NCI-H2081 (cell line): ENCODE results near the gene TREX2.

Source experiments
- DNase-seq, 2 experiments: peaks; one replicate each; lab custom pipeline; 2025; lab: John Stamatoyannopoulos, UW

TREX2 gene

GRCh38 chrX:153475751-153476281 lies 30.0 kb upstream of the TREX2 start:
- DNase-seq: no peak

- no peak for DNase-seq
Observed at GRCh38 chrX:153475271-153475670, 29.4 kb upstream of the TREX2 start.

DNA sequence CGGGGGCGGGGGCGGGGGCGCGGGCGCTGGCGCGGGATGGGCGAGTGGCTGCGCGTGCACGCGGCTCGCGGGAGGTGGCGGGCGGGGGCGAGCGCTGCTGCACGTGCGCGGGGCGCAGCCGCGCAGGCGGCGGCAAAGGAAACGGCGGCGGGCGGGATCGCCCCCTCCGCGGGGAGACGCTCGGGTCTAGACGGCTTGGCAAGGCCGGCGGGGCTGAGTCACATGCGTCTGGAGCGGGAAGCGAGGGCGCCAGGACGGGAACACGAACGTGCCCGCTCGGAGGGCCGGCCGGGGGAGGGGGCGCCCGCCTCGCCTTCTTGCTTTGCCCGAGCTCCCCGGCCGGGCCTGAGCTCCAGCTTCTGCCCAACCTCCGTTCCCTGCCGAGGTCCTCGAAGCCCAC lies 28.9 kb upstream of the TREX2 start:
- no peak for DNase-seq

DNA sequence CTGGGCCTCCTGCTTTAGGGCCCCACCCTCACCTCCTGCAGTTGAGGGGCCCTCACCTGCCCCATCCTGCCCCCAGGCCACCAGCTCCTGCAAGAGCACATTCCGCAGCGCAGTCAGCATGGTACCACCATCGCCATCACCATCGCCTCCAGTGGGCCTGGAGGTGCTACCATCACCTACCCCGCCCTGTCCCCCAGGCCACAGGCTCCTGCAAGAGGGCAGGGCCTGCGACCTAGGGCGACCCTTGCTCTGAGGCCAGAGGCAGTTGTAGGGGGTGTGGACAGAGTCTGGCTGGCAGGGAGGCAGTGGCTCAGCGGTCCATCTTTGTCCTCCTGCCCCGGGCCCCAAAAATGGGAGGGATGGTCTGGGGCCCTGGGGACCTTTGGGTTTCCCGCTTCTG lies 28.4 kb upstream of the TREX2 start:
- DNase-seq: no peak

DNA sequence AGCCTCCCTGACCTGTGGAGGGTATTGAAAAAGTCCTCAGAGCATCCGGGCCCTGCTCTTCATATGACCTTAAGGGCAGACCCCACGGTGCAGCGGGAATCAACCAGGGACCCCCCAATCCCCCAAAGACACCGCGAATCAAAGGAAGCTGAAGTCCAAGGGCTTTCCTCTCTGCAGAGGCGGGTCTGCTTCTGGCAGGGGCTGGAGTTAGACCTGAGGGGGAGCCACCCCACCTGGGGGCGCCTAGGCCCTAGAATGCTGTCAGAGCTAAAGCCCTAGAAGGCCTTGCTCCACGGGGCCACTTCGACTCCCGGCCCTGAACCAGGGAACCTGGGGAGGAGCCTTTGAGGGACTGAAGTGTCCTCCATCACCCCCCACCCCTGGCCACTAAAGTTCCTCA lies 27.3 kb upstream of the TREX2 start:
- no peak for DNase-seq

- DNase-seq: no peak
Observed at GRCh38 chrX:153471663-153472280, 25.9 kb upstream of the TREX2 start.

DNA sequence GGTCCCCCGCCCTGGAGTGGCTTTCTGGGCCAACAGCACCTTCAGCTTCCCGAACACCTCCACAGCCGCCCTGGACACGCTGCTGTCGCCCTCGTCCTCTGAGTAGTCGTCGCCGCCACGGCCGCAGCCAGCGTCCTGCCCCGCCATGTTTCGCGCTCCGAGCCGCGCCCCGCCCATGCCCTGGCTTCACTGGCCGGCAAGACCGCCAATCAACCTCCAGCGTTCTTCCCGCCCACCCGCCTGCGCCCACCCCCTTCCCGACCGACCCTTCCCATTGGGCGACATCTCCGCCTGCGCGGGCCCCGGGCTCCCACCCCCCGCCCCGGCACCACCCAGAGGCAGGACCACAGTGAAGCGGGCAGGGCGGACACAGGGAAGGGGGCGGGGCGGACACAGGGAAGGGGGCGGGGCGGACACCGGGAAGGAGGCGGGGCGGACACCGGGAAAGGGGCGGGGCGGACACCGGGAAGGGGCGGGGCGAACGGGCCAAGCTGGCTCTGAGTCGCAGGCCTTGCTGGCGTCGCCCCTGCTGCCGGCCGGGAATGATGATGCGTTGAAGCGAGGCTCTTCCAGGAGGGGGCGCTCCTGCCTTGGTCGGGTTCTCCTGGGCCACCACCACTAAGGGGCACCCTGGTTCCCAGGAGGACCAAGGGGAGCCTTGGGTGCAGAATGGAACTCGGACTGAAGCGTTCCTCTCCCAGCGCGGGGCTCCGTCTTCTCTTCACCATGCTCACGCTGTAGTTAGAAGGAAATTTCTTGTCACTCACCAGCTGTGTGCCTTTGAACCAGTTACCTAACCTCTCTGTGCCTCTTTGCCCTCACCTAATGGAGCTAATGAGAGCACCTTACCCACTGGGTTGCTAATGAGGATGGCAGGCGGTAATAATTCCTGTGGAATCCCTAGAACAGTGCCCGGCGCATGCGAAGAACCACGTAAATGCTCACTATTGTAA lies 24.8 kb upstream of the TREX2 start, which contains the start of gene HAUS7:
Gene HAUS7, minus strand, starts transcription at position 166 of the 953 bp plus-strand sequence. Its CDS starts 19 bp downstream, at position 147.
- DNase-seq: peak; percentile 66 to 80

DNA sequence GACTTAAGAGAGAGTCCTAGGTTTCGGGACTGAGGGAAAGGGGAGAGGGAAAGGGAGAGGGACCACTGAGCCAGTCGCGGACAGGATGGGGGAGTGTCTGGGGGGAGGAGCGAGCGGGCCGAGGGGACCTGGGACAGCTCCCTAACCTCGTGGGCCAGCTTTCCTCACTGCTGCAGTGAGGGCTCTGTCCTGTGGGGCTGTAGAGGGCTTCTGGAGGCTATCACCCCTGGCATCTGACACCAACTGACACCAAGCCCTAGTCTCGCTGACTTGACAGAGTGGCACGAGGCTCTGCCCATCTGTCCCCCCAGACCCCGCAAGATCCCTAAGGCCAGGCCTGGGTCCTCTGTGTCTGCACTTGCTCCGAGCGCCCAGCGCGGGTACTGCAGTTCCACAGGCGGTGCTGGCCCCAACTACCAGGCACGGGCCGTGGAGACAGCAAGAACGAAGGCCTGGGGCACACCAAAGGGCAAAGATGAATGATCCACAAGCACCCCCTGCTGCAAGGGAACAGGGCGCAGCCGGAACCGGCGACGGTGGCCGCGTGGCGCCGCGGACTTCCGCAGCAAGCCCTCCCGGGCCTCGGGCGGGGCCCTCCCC lies 24.1 kb upstream of the TREX2 start:
- DNase-seq: no peak

- DNase-seq: no peak
Observed at GRCh38 chrX:153468008-153468580, 22.2 kb upstream of the TREX2 start.

DNA sequence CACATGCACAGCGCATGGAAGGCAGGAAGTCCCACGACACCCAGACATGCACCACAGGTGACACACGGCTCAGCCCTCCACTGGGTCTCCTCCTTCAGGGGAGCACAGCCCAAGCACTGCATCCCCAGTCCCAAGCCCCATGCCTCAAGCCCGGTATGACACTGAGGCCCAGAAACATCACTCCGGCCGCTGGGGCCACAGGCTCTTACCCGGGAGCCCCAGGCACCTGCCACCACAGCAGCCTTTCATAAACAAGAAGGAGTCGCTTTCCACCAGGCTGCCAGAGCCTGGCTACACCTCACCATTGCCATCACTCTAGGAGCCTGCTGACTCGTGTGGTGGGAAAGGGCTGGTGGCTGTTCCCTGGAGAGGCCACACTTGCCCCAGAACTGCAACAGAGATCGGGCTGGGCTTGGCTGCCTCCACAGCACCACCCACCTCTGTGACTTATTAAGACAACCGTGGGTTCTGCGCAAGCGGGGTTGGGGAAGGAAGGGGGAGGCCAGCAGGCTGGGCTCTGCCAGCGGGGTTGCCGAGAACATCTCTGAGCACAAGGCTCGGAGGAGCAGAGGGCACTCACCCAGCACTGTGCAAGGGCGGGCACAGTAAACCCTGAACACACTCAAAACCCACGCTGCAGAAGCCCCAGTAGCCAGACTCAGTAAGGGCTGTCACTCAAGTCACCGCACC lies 20.0 kb upstream of the TREX2 start:
- DNase-seq: no peak

DNA sequence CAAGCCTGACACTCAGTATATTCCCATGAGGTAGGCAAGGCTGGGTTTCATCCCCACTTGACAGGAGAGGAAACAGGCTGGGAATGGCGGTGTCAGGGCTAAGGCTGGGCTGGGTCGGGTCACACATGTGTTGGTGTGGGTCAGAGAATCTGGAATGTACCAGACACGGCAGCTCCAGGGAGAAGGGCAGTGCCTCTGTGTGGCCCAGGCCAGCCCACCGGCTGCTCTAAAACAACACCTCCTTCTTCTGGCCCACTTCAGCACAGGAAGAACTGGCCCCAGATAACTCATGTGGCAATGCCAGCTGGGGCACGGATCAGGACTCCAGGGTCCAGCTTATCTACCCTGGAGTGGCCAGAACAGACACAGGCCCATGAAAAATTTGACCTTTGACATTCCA lies 18.3 kb upstream of the TREX2 start:
- DNase-seq: no peak

GRCh38 chrX:153463556-153463955 lies 17.7 kb upstream of the TREX2 start:
- DNase-seq: no peak

DNA sequence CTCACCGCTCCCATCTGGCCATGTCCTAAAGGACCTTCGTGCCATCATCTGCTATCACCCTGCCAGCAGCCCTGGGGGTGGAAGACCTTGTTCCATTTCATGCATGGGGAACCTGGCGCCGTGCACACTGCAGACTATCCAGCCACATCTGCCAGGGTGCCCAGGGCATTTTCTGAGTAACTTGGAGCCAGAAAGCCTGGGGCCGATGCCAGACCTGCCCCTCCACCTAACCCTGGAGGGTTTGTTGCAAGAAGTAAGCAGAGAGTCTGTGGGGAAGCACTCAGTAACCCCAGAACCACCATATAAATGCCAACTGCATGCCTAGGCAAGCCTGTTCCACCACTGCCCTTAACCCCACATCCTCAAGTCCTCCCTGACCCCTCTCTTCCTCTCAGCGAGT lies 17.2 kb upstream of the TREX2 start:
- DNase-seq: no peak

DNA sequence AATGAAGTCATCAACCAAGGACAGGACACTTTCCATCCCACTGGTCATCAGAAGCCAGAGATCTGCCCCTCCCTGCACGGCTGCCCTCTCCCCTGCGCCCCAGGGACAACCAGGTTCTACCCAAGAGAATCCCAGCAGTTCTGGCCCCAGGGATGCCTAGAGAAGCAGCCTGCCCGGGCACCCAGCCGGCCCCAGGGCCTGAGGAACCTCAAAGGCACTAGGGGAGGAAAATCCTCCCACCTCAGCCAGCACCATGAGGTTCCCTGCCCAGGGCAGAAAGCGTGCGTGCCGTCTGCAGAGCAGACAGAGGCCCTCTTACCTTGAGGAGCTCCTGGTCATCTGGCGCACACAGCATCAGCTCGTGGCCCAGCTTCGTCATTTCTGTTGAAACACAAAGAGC lies 16.4 kb upstream of the TREX2 start:
- DNase-seq: no peak

DNA sequence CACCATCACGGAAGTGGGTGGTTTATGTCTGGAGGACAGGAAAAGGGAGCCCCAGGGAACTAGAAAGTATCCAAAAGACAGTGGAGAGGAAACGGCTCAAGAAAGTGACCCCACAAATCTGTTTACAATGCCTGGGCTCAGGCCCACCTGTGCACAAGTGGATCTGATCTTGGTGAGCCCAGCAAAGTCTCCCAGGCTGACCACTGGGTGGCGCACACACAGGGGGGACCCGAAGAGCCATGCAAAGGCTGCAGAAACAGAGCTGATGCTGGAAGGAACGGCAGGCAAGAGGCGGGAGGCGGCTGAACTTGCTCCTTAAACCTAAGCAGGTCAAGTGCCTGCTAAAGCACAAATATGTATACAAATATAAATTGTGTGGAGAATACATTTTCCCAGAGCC lies 15.0 kb upstream of the TREX2 start:
- DNase-seq: peak; percentile 6 to 23

DNA sequence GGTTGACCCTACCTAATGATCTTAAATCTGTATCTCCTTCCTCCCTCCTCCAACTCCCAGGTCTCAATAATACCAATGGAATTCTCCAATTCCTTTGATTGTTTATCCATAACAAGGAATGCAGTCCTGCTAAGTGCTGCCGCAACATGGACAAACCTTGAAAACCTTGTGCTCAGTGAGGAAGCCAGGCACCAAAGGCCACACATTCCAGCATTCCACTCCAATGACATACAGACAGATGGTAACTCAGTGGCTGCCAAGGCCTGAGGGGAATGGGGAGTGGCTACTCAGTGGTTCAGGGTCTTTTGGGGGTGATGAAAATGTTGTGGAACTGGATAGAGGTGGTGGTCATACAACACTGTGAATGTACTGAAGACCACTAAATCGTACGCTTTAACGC lies 14.1 kb upstream of the TREX2 start:
- DNase-seq: no peak

- no peak for DNase-seq
Observed at GRCh38 chrX:153458476-153458875, 12.6 kb upstream of the TREX2 start.

- no peak for DNase-seq
Observed at GRCh38 chrX:153457827-153458466, 12.1 kb upstream of the TREX2 start.

DNA sequence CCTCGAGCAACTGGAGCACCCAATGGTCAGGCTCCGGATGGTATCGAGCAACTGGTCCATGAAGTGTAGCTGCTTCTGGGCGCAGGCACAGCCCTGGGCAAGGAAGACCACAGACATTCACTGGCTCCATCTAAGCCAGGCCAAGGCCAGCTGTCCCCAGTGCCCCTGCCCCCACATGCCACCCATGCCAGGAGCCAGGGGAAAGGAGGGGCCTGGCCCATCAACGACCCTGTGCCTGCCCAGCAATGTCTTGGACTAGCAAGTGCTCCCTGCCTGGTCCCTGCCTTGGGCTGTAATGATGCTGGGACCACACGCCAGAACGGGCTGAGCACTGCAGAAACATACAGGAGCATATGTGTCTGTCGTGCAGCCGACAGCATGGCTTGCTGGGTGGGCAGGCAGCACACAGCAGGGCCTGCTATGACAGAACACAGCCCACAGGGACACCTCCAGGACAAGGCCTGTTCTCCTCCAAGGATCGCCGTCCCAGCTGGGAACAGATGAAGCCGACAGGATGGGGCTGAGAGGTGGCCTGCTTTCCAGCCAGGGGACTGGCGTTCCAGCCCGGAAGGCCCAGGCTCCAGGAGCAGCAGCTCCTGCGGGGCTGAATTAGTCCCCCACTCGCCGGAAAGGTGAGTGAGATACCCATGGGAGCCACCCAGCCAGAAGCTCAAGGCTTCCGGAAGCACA lies 11.4 kb upstream of the TREX2 start:
- DNase-seq: no peak

DNA sequence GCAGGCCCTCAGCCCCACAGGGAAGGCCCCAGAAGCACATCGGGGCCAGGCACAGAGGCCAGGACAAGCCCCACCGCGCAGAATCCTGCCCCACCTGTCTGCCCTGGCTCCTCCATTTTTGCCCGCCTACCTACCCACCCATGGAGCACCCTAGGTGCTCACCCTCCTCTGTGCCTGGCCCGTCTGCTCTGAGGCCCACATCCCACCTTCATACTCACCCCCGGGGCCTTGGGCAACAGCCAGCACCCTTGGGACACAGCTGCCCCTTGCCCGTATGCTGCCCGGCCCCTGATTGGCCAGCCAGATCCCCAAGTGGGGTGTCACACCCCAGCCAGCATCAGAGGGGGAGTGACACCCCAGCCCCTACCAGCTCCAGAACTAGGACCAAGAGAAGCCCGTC lies 10.8 kb upstream of the TREX2 start:
- DNase-seq: no peak

- no peak for DNase-seq
Observed at GRCh38 chrX:153456161-153456560, 10.3 kb upstream of the TREX2 start.
